ENCODE data around the gene CLIP1.
A peak's percentile ranks its signal among the peaks of the same experiment; 100 is the strongest.

The CLIP1 gene

DNA sequence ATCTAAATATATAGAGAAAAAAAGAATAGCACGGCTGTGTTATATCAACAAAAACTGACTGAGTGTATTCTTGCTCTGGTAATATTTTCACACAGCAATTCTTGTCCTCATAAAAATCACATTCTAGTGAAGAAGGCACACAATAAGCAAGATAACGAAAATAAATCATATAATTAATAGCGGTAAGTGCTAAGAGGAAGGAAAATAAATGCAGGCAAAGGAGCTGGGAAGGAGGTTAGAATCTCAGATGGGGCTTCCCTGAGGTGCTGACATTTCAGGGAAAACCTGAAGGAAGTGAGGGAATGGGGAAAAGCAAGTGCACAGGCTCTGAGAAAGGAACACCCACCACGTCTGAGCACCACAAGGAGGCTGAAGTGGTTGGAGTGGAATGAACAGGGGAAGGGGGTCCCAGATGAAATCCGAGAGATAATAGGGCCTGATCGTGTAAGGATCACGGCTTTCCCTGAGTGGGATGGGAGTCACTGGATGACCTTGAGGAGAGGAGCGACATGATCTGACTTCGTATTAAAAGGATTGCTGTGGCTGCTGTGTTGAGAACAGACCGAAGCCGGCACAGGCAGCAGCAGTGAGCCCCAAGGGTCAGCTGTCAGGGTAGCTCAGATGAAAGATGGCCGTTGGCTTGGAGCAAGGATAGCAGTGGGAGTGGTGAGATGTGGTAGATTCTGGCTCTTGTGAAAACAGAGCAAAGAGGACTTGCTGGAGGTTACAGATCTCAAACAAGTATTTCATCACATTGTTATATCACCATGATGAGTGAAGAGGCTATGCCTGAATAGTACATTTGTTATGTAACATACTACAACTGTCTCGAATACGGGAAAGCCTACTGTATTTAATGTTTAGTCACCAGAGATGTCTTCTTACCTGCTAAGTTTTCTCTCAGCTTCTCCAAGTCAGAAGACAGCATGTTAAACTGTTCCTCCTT is 89.1 kb downstream of the CLIP1 start:
- Histone ChIP-seq H3K27me3 (ENCODE audit: insufficient read depth, insufficient read length) (no peaks in the 10 kb centered on the region), H3K4me3 (ENCODE audit: insufficient read length, low read depth) (no peak overlapping the region), H3K36me3 (ENCODE audit: insufficient read depth, insufficient read length, low read length) (peaks cover 38% of the 10 kb centered on the region), H3K9ac (ENCODE audit: insufficient read length, low read depth) (no peak overlapping the region), H3K9me3 (ENCODE audit: insufficient read depth, low read length) (no peaks in the 10 kb centered on the region), H3K4me1 (ENCODE audit: insufficient read depth, insufficient read length) (no peaks in the 10 kb centered on the region)
- DNase-seq (ENCODE audit: low read depth, low spot score), result no peak
- no peak for TF ChIP-seq ZNF274 (IDR thresholded peaks at IDR 0.05; ENCODE audit: low read depth, low read length)
- no peak for TF ChIP-seq SUZ12 (IDR thresholded peaks at IDR 0.05; ENCODE audit: extremely low read depth, insufficient read depth, insufficient read length)
- no peak for TF ChIP-seq YY1 (IDR thresholded peaks at IDR 0.05; ENCODE audit: insufficient read depth, insufficient read length)

GRCh38 chr12:122327494-122328385 is 94.7 kb downstream of the CLIP1 start:
- H3K4me1 ChIP-seq (ENCODE audit: insufficient read depth, insufficient read length), result no peaks in the 10 kb centered on the region
- no peak overlapping the region for H3K9ac ChIP-seq (ENCODE audit: insufficient read length, low read depth)
- no peaks in the 10 kb centered on the region for H3K27me3 ChIP-seq (ENCODE audit: insufficient read depth, insufficient read length)
- no peaks in the 10 kb centered on the region for H3K9me3 ChIP-seq (ENCODE audit: insufficient read depth, low read length)
- no peak for DNase-seq (ENCODE audit: low read depth, low spot score)
- no peak overlapping the region for H3K4me3 ChIP-seq (ENCODE audit: insufficient read length, low read depth)
- peaks cover 45% of the 10 kb centered on the region for H3K36me3 ChIP-seq (ENCODE audit: insufficient read depth, insufficient read length, low read length)
- no peak for TF ChIP-seq SUZ12 (IDR thresholded peaks at IDR 0.05; ENCODE audit: extremely low read depth, insufficient read depth, insufficient read length)
- TF ChIP-seq YY1 (IDR thresholded peaks at IDR 0.05; ENCODE audit: insufficient read depth, insufficient read length), result no peak
- TF ChIP-seq ZNF274 (IDR thresholded peaks at IDR 0.05; ENCODE audit: low read depth, low read length), result no peak

GRCh38 chr12:122327014-122327413 is 95.5 kb downstream of the CLIP1 start:
- Histone ChIP-seq H3K4me3 (ENCODE audit: insufficient read length, low read depth) (no peak overlapping the region), H3K9me3 (ENCODE audit: insufficient read depth, low read length) (no peaks in the 10 kb centered on the region), H3K36me3 (ENCODE audit: insufficient read depth, insufficient read length, low read length) (peaks cover 46% of the 10 kb centered on the region), H3K4me1 (ENCODE audit: insufficient read depth, insufficient read length) (no peaks in the 10 kb centered on the region), H3K27me3 (ENCODE audit: insufficient read depth, insufficient read length) (no peaks in the 10 kb centered on the region), H3K9ac (ENCODE audit: insufficient read length, low read depth) (no peak overlapping the region)
- TF ChIP-seq ZNF274 (IDR thresholded peaks at IDR 0.05; ENCODE audit: low read depth, low read length) (no peak), SUZ12 (IDR thresholded peaks at IDR 0.05; ENCODE audit: extremely low read depth, insufficient read depth, insufficient read length) (no peak), YY1 (IDR thresholded peaks at IDR 0.05; ENCODE audit: insufficient read depth, insufficient read length) (no peak)
- no peak for DNase-seq (ENCODE audit: low read depth, low spot score)

DNA sequence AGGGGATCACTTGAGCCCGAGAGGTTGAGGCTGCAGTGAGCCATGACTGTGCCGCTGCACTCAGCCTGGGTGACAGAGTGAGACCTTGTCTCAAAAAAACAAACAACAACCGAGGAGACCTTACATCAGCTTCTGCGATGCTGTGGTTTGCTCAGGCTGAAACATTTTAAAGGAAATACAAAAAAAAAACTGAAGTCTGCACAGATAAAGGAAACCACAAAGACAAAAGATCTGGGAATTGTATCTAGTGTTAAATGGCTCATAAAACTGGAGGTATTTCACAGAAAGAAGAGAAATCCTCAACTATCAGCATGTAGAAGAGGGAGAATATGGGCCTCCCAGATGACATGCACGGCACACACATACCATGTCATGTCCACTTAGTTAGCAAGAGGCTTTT is 95.9 kb downstream of the CLIP1 start:
- H3K9ac ChIP-seq (ENCODE audit: insufficient read length, low read depth), result no peak overlapping the region

GRCh38 chr12:122323311-122324019 is 99.0 kb downstream of the CLIP1 start:
- Histone ChIP-seq H3K36me3 (ENCODE audit: insufficient read depth, insufficient read length, low read length) (peaks cover 43% of the 10 kb centered on the region), H3K4me3 (ENCODE audit: insufficient read length, low read depth) (no peak overlapping the region), H3K9me3 (ENCODE audit: insufficient read depth, low read length) (no peaks in the 10 kb centered on the region), H3K4me1 (ENCODE audit: insufficient read depth, insufficient read length) (peaks cover 3% of the 10 kb centered on the region), H3K9ac (ENCODE audit: insufficient read length, low read depth) (no peak overlapping the region), H3K27me3 (ENCODE audit: insufficient read depth, insufficient read length) (no peaks in the 10 kb centered on the region)
- TF ChIP-seq SUZ12 (IDR thresholded peaks at IDR 0.05; ENCODE audit: extremely low read depth, insufficient read depth, insufficient read length) (no peak), ZNF274 (IDR thresholded peaks at IDR 0.05; ENCODE audit: low read depth, low read length) (no peak), YY1 (IDR thresholded peaks at IDR 0.05; ENCODE audit: insufficient read depth, insufficient read length) (no peak)
- no peak for DNase-seq (ENCODE audit: low read depth, low spot score)

More for the DNA sequence above, 95.9 kb downstream of the CLIP1 start:
- H3K27me3 ChIP-seq (ENCODE audit: insufficient read depth, insufficient read length), result no peaks in the 10 kb centered on the region
- H3K4me3 ChIP-seq (ENCODE audit: insufficient read length, low read depth), result no peak overlapping the region
- TF ChIP-seq SUZ12 (IDR thresholded peaks at IDR 0.05; ENCODE audit: extremely low read depth, insufficient read depth, insufficient read length) (no peak), ZNF274 (IDR thresholded peaks at IDR 0.05; ENCODE audit: low read depth, low read length) (no peak), YY1 (IDR thresholded peaks at IDR 0.05; ENCODE audit: insufficient read depth, insufficient read length) (no peak)
- H3K9me3 ChIP-seq (ENCODE audit: insufficient read depth, low read length), result no peaks in the 10 kb centered on the region
- DNase-seq (ENCODE audit: low read depth, low spot score), result no peak
- H3K36me3 ChIP-seq (ENCODE audit: insufficient read depth, insufficient read length, low read length), result peaks cover 49% of the 10 kb centered on the region
- H3K4me1 ChIP-seq (ENCODE audit: insufficient read depth, insufficient read length), result no peaks in the 10 kb centered on the region

GRCh38 chr12:122322501-122322900 is 100.0 kb downstream of the CLIP1 start:
- no peaks in the 10 kb centered on the region for H3K9me3 ChIP-seq (ENCODE audit: insufficient read depth, low read length)
- no peaks in the 10 kb centered on the region for H3K27me3 ChIP-seq (ENCODE audit: insufficient read depth, insufficient read length)
- no peak overlapping the region for H3K9ac ChIP-seq (ENCODE audit: insufficient read length, low read depth)
- H3K4me3 ChIP-seq (ENCODE audit: insufficient read length, low read depth), result no peak overlapping the region
- no peak for TF ChIP-seq ZNF274 (IDR thresholded peaks at IDR 0.05; ENCODE audit: low read depth, low read length)
- TF ChIP-seq YY1 (IDR thresholded peaks at IDR 0.05; ENCODE audit: insufficient read depth, insufficient read length), result no peak
- TF ChIP-seq SUZ12 (IDR thresholded peaks at IDR 0.05; ENCODE audit: extremely low read depth, insufficient read depth, insufficient read length), result no peak
- peaks cover 43% of the 10 kb centered on the region for H3K36me3 ChIP-seq (ENCODE audit: insufficient read depth, insufficient read length, low read length)
- DNase-seq (ENCODE audit: low read depth, low spot score), result peak; percentile 11
- peaks cover 3% of the 10 kb centered on the region for H3K4me1 ChIP-seq (ENCODE audit: insufficient read depth, insufficient read length)

Data from NT2/D1 (cell line).